C4-2B (cell line): Measurements from ENCODE around the gene EIF1B.

Source experiments
- CTCF ChIP-seq: fragments of 450-650 bp; conservative IDR thresholded peaks from 2 replicates; pipeline ENCODE4 v1.5.1; 2017; ENCODE audit warnings: mild to moderate bottlenecking
- ZFX ChIP-seq: fragments of 450-650 bp; IDR thresholded peaks from 2 replicates; pipeline ENCODE4 v1.6.1; 2017

GRCh38 chr3:40332684-40333083, 23.2 kb downstream of the EIF1B start:
- TF ChIP-seq CTCF (no peak), ZFX (no peak)
